Frontal cortex (tissue), 4 donors: ENCODE measurements around the gene C12orf43. TPM values are rescaled to one million over a fixed set of nuclear protein-coding genes. Genes with fewer than 3 reads are reported as not detected.
"Not testable (repeated sequence)": the region's sequence is repeated elsewhere in the genome, so short reads cannot be mapped to it uniquely, and the experiment has no call there.

Experiments
- DNase-seq, 2 donors: peaks; one replicate each; pipeline ENCODE4 v3.0.0; 2012; ENCODE audit warnings: low spot score in 2 of 2
- FAIRE-seq: peaks from 2 replicates; lab custom pipeline; 2012; peaks lifted over from hg19 to GRCh38; lab: Jason Lieb, UNC
- total RNA-seq: library from RNA; depleted of rRNA; stranded (reverse); fragments of >200 nt; gene quantifications from one replicate; pipeline ENCODE4 v1.2.3, GENCODE V29; 2014
- donor health status: control.
- donor health status: control.
- donor health status: control.

C12orf43 gene
- 12.2 TPM for total RNA-seq

GRCh38 chr12:121015825-121016766 is at the start of gene C12orf43:
Gene C12orf43, minus strand, starts transcription at chr12:121016487. Its CDS starts 13 bp downstream, at chr12:121016474.
- DNase-seq (peak; percentile 82 to 93), FAIRE-seq (no peak)

GRCh38 chr12:121065345-121065744 is 49.1 kb upstream of the C12orf43 start:
- FAIRE-seq (no peak), DNase-seq (no peak)

GRCh38 chr12:121064586-121064985 is 48.3 kb upstream of the C12orf43 start:
- not testable (repeated sequence) for DNase-seq, FAIRE-seq

- DNase-seq (no peak), FAIRE-seq (no peak)
Observed at GRCh38 chr12:121064116-121064515, 47.8 kb upstream of the C12orf43 start.

GRCh38 chr12:121062391-121063045 is 46.2 kb upstream of the C12orf43 start:
- DNase-seq (no peak), FAIRE-seq (no peak)

- peak in 1 of 2 donors; percentile 28 for DNase-seq
- peak; percentile 6 for FAIRE-seq
Observed at GRCh38 chr12:121061831-121062230, 45.5 kb upstream of the C12orf43 start.

- FAIRE-seq: no peak
- DNase-seq: peak in 1 of 2 donors; percentile 26
Observed at GRCh38 chr12:121060149-121061001, 44.1 kb upstream of the C12orf43 start.

- FAIRE-seq (no peak), DNase-seq (no peak)
Observed at GRCh38 chr12:121059031-121059898, 43.0 kb upstream of the C12orf43 start.

GRCh38 chr12:121057794-121058193 is 41.5 kb upstream of the C12orf43 start:
- FAIRE-seq (no peak), DNase-seq (no peak)

- no peak for FAIRE-seq
Observed at GRCh38 chr12:121053706-121054105, 37.4 kb upstream of the C12orf43 start.

GRCh38 chr12:121050725-121051124 is 34.4 kb upstream of the C12orf43 start:
- peak in 1 of 2 donors; percentile 25 for DNase-seq
- no peak for FAIRE-seq

More at GRCh38 chr12:121053706-121054105, 37.4 kb upstream of the C12orf43 start:
- DNase-seq: no peak

- DNase-seq (no peak), FAIRE-seq (no peak)
Observed at GRCh38 chr12:121048442-121048841, 32.2 kb upstream of the C12orf43 start.

GRCh38 chr12:121047400-121047799 is 31.1 kb upstream of the C12orf43 start:
- FAIRE-seq: not testable (repeated sequence)

GRCh38 chr12:121043067-121043466 is 26.8 kb upstream of the C12orf43 start:
- DNase-seq (no peak), FAIRE-seq (no peak)

More at GRCh38 chr12:121047400-121047799, 31.1 kb upstream of the C12orf43 start:
- not testable (repeated sequence) for DNase-seq

- peak in 1 of 2 donors; percentile 42 for DNase-seq
- no peak for FAIRE-seq
Observed at GRCh38 chr12:121038861-121039668, 22.8 kb upstream of the C12orf43 start, which contains the start of gene OASL. Gene OASL, minus strand, starts transcription at chr12:121039246. Its CDS starts 275 bp downstream, at chr12:121038971.

GRCh38 chr12:121036810-121037326 is 20.6 kb upstream of the C12orf43 start:
- DNase-seq: no peak
- no peak for FAIRE-seq

GRCh38 chr12:121034616-121035305 is 18.5 kb upstream of the C12orf43 start:
- DNase-seq (no peak), FAIRE-seq (no peak)
